NT2/D1 (cell line): ENCODE data around the gene SLC26A9.
"Not testable (repeated sequence)": the region's sequence is repeated elsewhere in the genome, so short reads cannot be mapped to it uniquely, and the experiment has no call there.

Experiments used
- DNase-seq: peaks from one replicate; pipeline ENCODE4 v3.0.0-alpha.2; 2011; ENCODE audit warnings: low read depth, low spot score
- H3K27me3 ChIP-seq: 2 replicates; pipeline ENCODE4 v1.6.0; 2011; ENCODE audit warnings: mild to moderate bottlenecking; ENCODE audit not compliant: insufficient read length, insufficient read depth
- H3K36me3 ChIP-seq: 2 replicates; pipeline ENCODE4 v1.6.1; 2011; ENCODE audit warnings: mild to moderate bottlenecking, low read length, mixed read lengths; ENCODE audit not compliant: insufficient read depth, insufficient read length
- H3K4me1 ChIP-seq: 2 replicates; pipeline ENCODE4 v1.5.1; 2011; ENCODE audit not compliant: insufficient read depth, insufficient read length
- H3K4me3 ChIP-seq: 2 replicates; pipeline ENCODE4 v1.5.1; 2011; ENCODE audit warnings: low read depth; ENCODE audit not compliant: insufficient read length
- H3K9ac ChIP-seq: 2 replicates; pipeline ENCODE4 v1.6.0; 2011; ENCODE audit warnings: low read depth; ENCODE audit not compliant: insufficient read length
- H3K9me3 ChIP-seq: 2 replicates; pipeline ENCODE4 v1.5.1; 2011; ENCODE audit warnings: mild to moderate bottlenecking, low read length; ENCODE audit not compliant: insufficient read depth
- SUZ12 ChIP-seq: IDR thresholded peaks from 2 replicates; pipeline ENCODE4 v1.6.1; 2011; ENCODE audit not compliant: insufficient read length, insufficient read depth; ENCODE audit errors: extremely low read depth
- YY1 ChIP-seq: IDR thresholded peaks from 2 replicates; pipeline ENCODE4 v1.6.1; 2011; ENCODE audit not compliant: insufficient read length, insufficient read depth
- ZNF274 ChIP-seq: IDR thresholded peaks from 2 replicates; pipeline ENCODE4 v1.6.1; 2011; ENCODE audit warnings: mild to moderate bottlenecking, low read depth, low read length

Gene SLC26A9

GRCh38 chr1:205913451-205914154 lies 29.7 kb downstream of the SLC26A9 start:
- H3K4me3 ChIP-seq, result no peak overlapping the region
- H3K36me3 ChIP-seq, result no peaks in the 10 kb centered on the region
- peaks cover 3% of the 10 kb centered on the region for H3K4me1 ChIP-seq
- no peak overlapping the region for H3K9ac ChIP-seq
- H3K27me3 ChIP-seq, result no peaks in the 10 kb centered on the region
- H3K9me3 ChIP-seq, result no peaks in the 10 kb centered on the region
- no peak for TF ChIP-seq SUZ12
- TF ChIP-seq YY1, result no peak
- TF ChIP-seq ZNF274, result no peak
- DNase-seq, result no peak

- Histone ChIP-seq H3K4me3 (no peak overlapping the region), H3K27me3 (no peaks in the 10 kb centered on the region), H3K36me3 (no peaks in the 10 kb centered on the region), H3K9ac (no peak overlapping the region), H3K4me1 (no peaks in the 10 kb centered on the region), H3K9me3 (no peaks in the 10 kb centered on the region)
- peak; percentile 36 for DNase-seq
- TF ChIP-seq SUZ12, result no peak
- no peak for TF ChIP-seq YY1
- no peak for TF ChIP-seq ZNF274
These were observed 35.5 kb downstream of the SLC26A9 start for GRCh38 chr1:205907794-205908193.

GRCh38 chr1:205905095-205905494 lies 38.2 kb downstream of the SLC26A9 start:
- H3K9me3 ChIP-seq, H3K4me1 ChIP-seq, H3K9ac ChIP-seq, DNase-seq, H3K36me3 ChIP-seq, H3K27me3 ChIP-seq, H3K4me3 ChIP-seq: not testable (repeated sequence)

GRCh38 chr1:205896351-205896750 lies 46.9 kb downstream of the SLC26A9 start:
- Histone ChIP-seq H3K9ac (no peak overlapping the region), H3K4me3 (no peak overlapping the region), H3K36me3 (no peaks in the 10 kb centered on the region), H3K27me3 (no peaks in the 10 kb centered on the region), H3K9me3 (peaks cover 49% of the 10 kb centered on the region; the same call in 1 of the 2 replicates), H3K4me1 (no peaks in the 10 kb centered on the region)
- TF ChIP-seq SUZ12 (no peak), YY1 (no peak), ZNF274 (no peak)
- DNase-seq, result no peak

GRCh38 chr1:205894119-205894518 lies 49.1 kb downstream of the SLC26A9 start:
- peaks cover 62% of the 10 kb centered on the region for H3K9me3 ChIP-seq
- not testable (repeated sequence) for H3K4me3 ChIP-seq, H3K9ac ChIP-seq, DNase-seq, H3K36me3 ChIP-seq, H3K4me1 ChIP-seq, H3K27me3 ChIP-seq

- H3K36me3 ChIP-seq, H3K27me3 ChIP-seq, H3K4me3 ChIP-seq, DNase-seq, H3K4me1 ChIP-seq, H3K9ac ChIP-seq: not testable (repeated sequence)
- H3K9me3 ChIP-seq, result peaks cover 60% of the 10 kb centered on the region
These were observed 51.1 kb downstream of the SLC26A9 start for GRCh38 chr1:205892175-205892574.

- H3K9me3 ChIP-seq, result peaks cover 67% of the 10 kb centered on the region
- H3K9ac ChIP-seq, H3K27me3 ChIP-seq, H3K4me1 ChIP-seq, H3K4me3 ChIP-seq, DNase-seq, H3K36me3 ChIP-seq: not testable (repeated sequence)
These were observed 51.8 kb downstream of the SLC26A9 start for GRCh38 chr1:205891481-205891880.

- H3K4me1 ChIP-seq, result not testable (repeated sequence)
These were observed 52.6 kb downstream of the SLC26A9 start for GRCh38 chr1:205890631-205891030.

GRCh38 chr1:205889706-205890105 lies 53.5 kb downstream of the SLC26A9 start:
- not testable (repeated sequence) for H3K36me3 ChIP-seq, H3K4me1 ChIP-seq, H3K9ac ChIP-seq, H3K27me3 ChIP-seq, H3K4me3 ChIP-seq
- DNase-seq, result peak; percentile 33
- peaks cover 53% of the 10 kb centered on the region for H3K9me3 ChIP-seq

More at GRCh38 chr1:205890631-205891030, 52.6 kb downstream of the SLC26A9 start:
- peaks cover 62% of the 10 kb centered on the region for H3K9me3 ChIP-seq
- H3K27me3 ChIP-seq, DNase-seq, H3K36me3 ChIP-seq, H3K9ac ChIP-seq, H3K4me3 ChIP-seq: not testable (repeated sequence)

GRCh38 chr1:205889006-205889405 lies 54.2 kb downstream of the SLC26A9 start:
- H3K27me3 ChIP-seq, DNase-seq, H3K4me1 ChIP-seq, H3K9ac ChIP-seq, H3K36me3 ChIP-seq, H3K4me3 ChIP-seq: not testable (repeated sequence)
- H3K9me3 ChIP-seq, result peaks cover 48% of the 10 kb centered on the region
